HCT116 (cell line): ENCODE results near the gene FHIT. TPM values are rescaled to one million over a fixed set of nuclear protein-coding genes. Genes with fewer than 3 reads are reported as not detected.

ENCODE experiments used
- ATAC-seq: fragments of 200-7000 bp; cut with Tn5 transposase; 2 replicates; pipeline ENCODE4 v1.9.1; 2020; ENCODE audit warnings: mild to moderate bottlenecking, moderate library complexity
- BruUV-seq: library from RNA; stranded (reverse); fragments of 400-500 nt; replicated peaks from 2 replicates; lab custom pipeline; 2021; lab: Mats Ljungman, UMichigan
- CTCF ChIA-PET: fragments of 300-600 bp; sonication (Branson Sonifier 250); formaldehyde crosslinking; loops from one replicate; lab custom pipeline; 2021; ENCODE audit warnings: antibody characterized with exemption; lab: Charles Lee
- POLR2A ChIA-PET: fragments of 300-600, 350-600 bp; sonication (Branson Sonifier 250); formaldehyde crosslinking; loops from one replicate; lab custom pipeline; 2021; ENCODE audit warnings: antibody characterized with exemption; lab: Charles Lee
- RAD21 ChIA-PET, 2 experiments: fragments of 300-600 bp; sonication (Branson Sonifier 250); formaldehyde crosslinking; loops; one replicate each; lab custom pipeline; 2023; ENCODE audit warnings: low total read pairs in 2 of 2; ENCODE audit not compliant: uncharacterized antibody in 2 of 2, unreplicated experiment in 2 of 2, low non-redundant PET in 1 of 2; lab: Charles Lee
- DNase-seq: peaks from one replicate; pipeline ENCODE4 v3.0.0-alpha.2; 2010; ENCODE audit warnings: low read depth, low spot score
- H2AFZ ChIP-seq: fragments of 200-600 bp; shearing (Covaris generic), sonication (generic); 2 replicates; pipeline ENCODE4 v1.6.1; 2017; ENCODE audit warnings: low read depth, mixed run types, mixed read lengths, antibody characterized with exemption, low read length; ENCODE audit not compliant: poor library complexity, severe bottlenecking
- H3K27ac ChIP-seq: 2 replicates; pipeline ENCODE4 v1.5.1; 2012; ENCODE audit warnings: low read depth, low read length
- H3K27me3 ChIP-seq: fragments of 200-600 bp; sonication (generic); 2 replicates; pipeline ENCODE4 v1.6.1; 2016; ENCODE audit warnings: mixed run types, low read length, mixed read lengths; ENCODE audit not compliant: insufficient read depth
- H3K36me3 ChIP-seq, 2 experiments: fragments of 200-500 bp in 1 of 2; fragments of 200-600 bp in 1 of 2; sonication (Bioruptor generic) in 1 of 2; sonication (generic) in 1 of 2; 2 replicates each; pipeline versions ENCODE4 v1.5.1 to v1.6.1; 2014 to 2016; ENCODE audit warnings: low read length in 2 of 2, inconsistent platforms in 1 of 2, mixed read lengths in 1 of 2, mixed run types in 1 of 2; ENCODE audit not compliant: insufficient read depth in 2 of 2, control insufficient read depth in 1 of 2
- H3K4me1 ChIP-seq, 2 experiments: fragments of 200-600 bp in 1 of 2; sonication (generic) in 1 of 2; 2 replicates each; pipeline versions ENCODE4 v1.5.1 to v1.6.1; 2012 to 2017; ENCODE audit warnings: low read length in 2 of 2, inconsistent platforms in 1 of 2, mild to moderate bottlenecking in 1 of 2, mixed read lengths in 1 of 2, mixed run types in 1 of 2, moderate library complexity in 1 of 2; ENCODE audit not compliant: insufficient read depth in 2 of 2, control insufficient read depth in 1 of 2
- H3K4me2 ChIP-seq: fragments of 200-600 bp; sonication (generic); 2 replicates; pipeline ENCODE4 v1.6.1; 2017; ENCODE audit warnings: mixed run types, low read length, mixed read lengths
- H3K4me3 ChIP-seq, 2 experiments: fragments of 200-600 bp in 1 of 2; sonication (generic) in 1 of 2; replicated peaks in 1 of 2; 2 replicates each; pipeline ENCODE4 v1.5.1; 2011 to 2016; ENCODE audit warnings: low read length in 2 of 2, control low read depth in 1 of 2, low read depth in 1 of 2, mild to moderate bottlenecking in 1 of 2, mixed read lengths in 1 of 2, mixed run types in 1 of 2
- H3K79me2 ChIP-seq: fragments of 200-600 bp; sonication (generic); 2 replicates; pipeline ENCODE4 v1.6.1; 2017; ENCODE audit warnings: mild to moderate bottlenecking, mixed run types, low read length, moderate library complexity, mixed read lengths; ENCODE audit not compliant: insufficient read depth
- H3K9ac ChIP-seq: fragments of 200-600 bp; sonication (generic); 2 replicates; pipeline ENCODE4 v1.6.1; 2016; ENCODE audit warnings: low read length, mixed read lengths
- H3K9me2 ChIP-seq: fragments of 200-600 bp; sonication (generic), shearing (Covaris generic); 2 replicates; pipeline ENCODE4 v1.6.1; 2017; ENCODE audit warnings: mixed run types, mild to moderate bottlenecking, moderate library complexity; ENCODE audit not compliant: insufficient read depth
- H3K9me3 ChIP-seq, 2 experiments: fragments of 200-500 bp in 1 of 2; fragments of 200-600 bp in 1 of 2; sonication (Bioruptor generic) in 1 of 2; sonication (generic) in 1 of 2; 2 replicates each; pipeline ENCODE4 v1.6.1; 2014 to 2017; ENCODE audit warnings: low read length in 2 of 2, mixed read lengths in 2 of 2, inconsistent platforms in 1 of 2, low read depth in 1 of 2, mild to moderate bottlenecking in 1 of 2, mixed run types in 1 of 2, moderate library complexity in 1 of 2; ENCODE audit not compliant: control insufficient read depth in 1 of 2, insufficient read depth in 1 of 2
- H4K20me1 ChIP-seq: fragments of 200-600 bp; sonication (generic), shearing (Covaris generic); 2 replicates; pipeline ENCODE4 v1.6.1; 2017; ENCODE audit warnings: mixed run types, mild to moderate bottlenecking, moderate library complexity; ENCODE audit not compliant: insufficient read depth
- CBX3 ChIP-seq: IDR thresholded peaks from 2 replicates; pipeline ENCODE4 v1.6.1; 2012; ENCODE audit warnings: low read depth
- CEBPB ChIP-seq: IDR thresholded peaks from 2 replicates; pipeline ENCODE4 v1.6.1; 2012; ENCODE audit warnings: low read depth
- EGR1 ChIP-seq: IDR thresholded peaks from 2 replicates; pipeline ENCODE4 v1.6.1; 2012; ENCODE audit warnings: low read depth
- ELF1 ChIP-seq: IDR thresholded peaks from 2 replicates; pipeline ENCODE4 v1.6.1; 2012; ENCODE audit warnings: low read depth, borderline replicate concordance
- EZH2phosphoT487 ChIP-seq: fragments of 200-600 bp; IDR thresholded peaks from 2 replicates; pipeline ENCODE4 v1.6.1; 2018; ENCODE audit warnings: antibody characterized with exemption, borderline replicate concordance
- FOSL1 ChIP-seq: IDR thresholded peaks from 2 replicates; pipeline ENCODE4 v1.6.1; 2012; ENCODE audit warnings: low read depth
- POLR2A ChIP-seq: IDR thresholded peaks from 2 replicates; pipeline ENCODE4 v1.7.0; 2011; ENCODE audit warnings: borderline replicate concordance; ENCODE audit not compliant: insufficient read depth, insufficient read length; ENCODE audit errors: extremely low read depth
- SIN3A ChIP-seq: IDR thresholded peaks from 2 replicates; pipeline ENCODE4 v1.6.1; 2012; ENCODE audit warnings: low read depth
- TCF7L2 ChIP-seq: IDR thresholded peaks from 2 replicates; pipeline ENCODE4 v1.7.0; 2011; ENCODE audit warnings: borderline replicate concordance, inconsistent platforms; ENCODE audit not compliant: insufficient read depth, insufficient read length; ENCODE audit errors: extremely low read depth
- YY1 ChIP-seq: IDR thresholded peaks from 2 replicates; pipeline ENCODE4 v1.6.1; 2011; ENCODE audit warnings: low read length, low read depth, moderate library complexity, mild to moderate bottlenecking; ENCODE audit not compliant: insufficient replicate concordance; ENCODE audit errors: extremely low read depth
- ZFX ChIP-seq: fragments of 450-650 bp; IDR thresholded peaks from 2 replicates; pipeline ENCODE4 v1.6.1; 2017
- ZNF274 ChIP-seq: fragments of 200-500 bp; sonication (Bioruptor generic); IDR thresholded peaks from 2 replicates; pipeline ENCODE4 v1.6.1; 2014; ENCODE audit warnings: mild to moderate bottlenecking, low read depth, low read length, inconsistent platforms
- intact Hi-C: fragments of 100-400 bp; cut with micrococcal nuclease; formaldehyde crosslinking; loops from 2 replicates; pipeline ENCODE4 v1.10.0; 2022
- total RNA-seq: library from RNA; stranded (reverse); gene quantifications from one replicate; pipeline ENCODE4 v1.2.1, GENCODE V29; 2021; ENCODE audit not compliant: unreplicated experiment
- TF ChIP-seq, protein P1 (sequence below): IDR thresholded peaks from 2 replicates; pipeline ENCODE4 v1.6.1; 2012
- TF ChIP-seq, protein P2 (sequence below): IDR thresholded peaks from 2 replicates; pipeline ENCODE4 v1.6.1; 2012; ENCODE audit warnings: low read depth
- TF ChIP-seq, protein P3 (sequence below): IDR thresholded peaks from 2 replicates; pipeline ENCODE4 v1.6.1; 2011; ENCODE audit warnings: mild to moderate bottlenecking, low read length, moderate library complexity; ENCODE audit not compliant: insufficient replicate concordance; ENCODE audit errors: extremely low read depth

FHIT gene
- total RNA-seq, 1 experiment from 2014 or later = 20.1 TPM

DNA sequence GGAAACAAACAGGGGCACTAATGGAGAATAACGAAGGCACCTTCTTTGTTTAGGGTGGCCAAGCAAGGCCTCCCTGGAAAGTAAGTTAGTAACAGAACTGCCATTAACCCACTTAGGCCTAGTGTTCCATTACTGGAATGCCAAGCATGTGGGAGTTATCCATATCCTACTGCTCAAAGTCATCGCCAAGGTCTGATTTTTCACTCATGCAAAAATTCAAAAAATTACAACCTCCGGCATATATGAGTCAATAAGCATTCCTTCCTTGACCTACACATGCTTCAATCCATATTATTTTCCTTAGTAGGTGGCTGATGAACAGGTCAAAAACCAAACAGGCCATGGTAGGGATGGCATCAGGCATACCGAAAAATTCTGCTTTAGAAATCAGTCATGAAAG is 1097.2 kb downstream of the FHIT start:
- no peak overlapping the region for H3K4me2 ChIP-seq
- ATAC-seq (no peak), DNase-seq (no peak)
- BruUV-seq = no TSS peak
- H3K79me2 ChIP-seq = no peaks in the 10 kb centered on the region
- ChIA-PET RAD21 (no interaction called here), CTCF (no interaction called here), POLR2A (no interaction called here)
- H4K20me1 ChIP-seq = no peaks in the 10 kb centered on the region
- TF ChIP-seq ZNF274 (no peak), CBX3 (no peak), FOSL1 (no peak), ELF1 (no peak), SIN3A (no peak), TCF7L2 (no peak), EZH2phosphoT487 (no peak), YY1 (no peak), EGR1 (no peak), CEBPB (no peak), ZFX (no peak), POLR2A (no peak)
- TF ChIP-seq, protein P1, sequence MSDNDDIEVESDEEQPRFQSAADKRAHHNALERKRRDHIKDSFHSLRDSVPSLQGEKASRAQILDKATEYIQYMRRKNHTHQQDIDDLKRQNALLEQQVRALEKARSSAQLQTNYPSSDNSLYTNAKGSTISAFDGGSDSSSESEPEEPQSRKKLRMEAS = no peak
- TF ChIP-seq, protein P2, sequence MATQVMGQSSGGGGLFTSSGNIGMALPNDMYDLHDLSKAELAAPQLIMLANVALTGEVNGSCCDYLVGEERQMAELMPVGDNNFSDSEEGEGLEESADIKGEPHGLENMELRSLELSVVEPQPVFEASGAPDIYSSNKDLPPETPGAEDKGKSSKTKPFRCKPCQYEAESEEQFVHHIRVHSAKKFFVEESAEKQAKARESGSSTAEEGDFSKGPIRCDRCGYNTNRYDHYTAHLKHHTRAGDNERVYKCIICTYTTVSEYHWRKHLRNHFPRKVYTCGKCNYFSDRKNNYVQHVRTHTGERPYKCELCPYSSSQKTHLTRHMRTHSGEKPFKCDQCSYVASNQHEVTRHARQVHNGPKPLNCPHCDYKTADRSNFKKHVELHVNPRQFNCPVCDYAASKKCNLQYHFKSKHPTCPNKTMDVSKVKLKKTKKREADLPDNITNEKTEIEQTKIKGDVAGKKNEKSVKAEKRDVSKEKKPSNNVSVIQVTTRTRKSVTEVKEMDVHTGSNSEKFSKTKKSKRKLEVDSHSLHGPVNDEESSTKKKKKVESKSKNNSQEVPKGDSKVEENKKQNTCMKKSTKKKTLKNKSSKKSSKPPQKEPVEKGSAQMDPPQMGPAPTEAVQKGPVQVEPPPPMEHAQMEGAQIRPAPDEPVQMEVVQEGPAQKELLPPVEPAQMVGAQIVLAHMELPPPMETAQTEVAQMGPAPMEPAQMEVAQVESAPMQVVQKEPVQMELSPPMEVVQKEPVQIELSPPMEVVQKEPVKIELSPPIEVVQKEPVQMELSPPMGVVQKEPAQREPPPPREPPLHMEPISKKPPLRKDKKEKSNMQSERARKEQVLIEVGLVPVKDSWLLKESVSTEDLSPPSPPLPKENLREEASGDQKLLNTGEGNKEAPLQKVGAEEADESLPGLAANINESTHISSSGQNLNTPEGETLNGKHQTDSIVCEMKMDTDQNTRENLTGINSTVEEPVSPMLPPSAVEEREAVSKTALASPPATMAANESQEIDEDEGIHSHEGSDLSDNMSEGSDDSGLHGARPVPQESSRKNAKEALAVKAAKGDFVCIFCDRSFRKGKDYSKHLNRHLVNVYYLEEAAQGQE = no peak
- TF ChIP-seq, protein P3, sequence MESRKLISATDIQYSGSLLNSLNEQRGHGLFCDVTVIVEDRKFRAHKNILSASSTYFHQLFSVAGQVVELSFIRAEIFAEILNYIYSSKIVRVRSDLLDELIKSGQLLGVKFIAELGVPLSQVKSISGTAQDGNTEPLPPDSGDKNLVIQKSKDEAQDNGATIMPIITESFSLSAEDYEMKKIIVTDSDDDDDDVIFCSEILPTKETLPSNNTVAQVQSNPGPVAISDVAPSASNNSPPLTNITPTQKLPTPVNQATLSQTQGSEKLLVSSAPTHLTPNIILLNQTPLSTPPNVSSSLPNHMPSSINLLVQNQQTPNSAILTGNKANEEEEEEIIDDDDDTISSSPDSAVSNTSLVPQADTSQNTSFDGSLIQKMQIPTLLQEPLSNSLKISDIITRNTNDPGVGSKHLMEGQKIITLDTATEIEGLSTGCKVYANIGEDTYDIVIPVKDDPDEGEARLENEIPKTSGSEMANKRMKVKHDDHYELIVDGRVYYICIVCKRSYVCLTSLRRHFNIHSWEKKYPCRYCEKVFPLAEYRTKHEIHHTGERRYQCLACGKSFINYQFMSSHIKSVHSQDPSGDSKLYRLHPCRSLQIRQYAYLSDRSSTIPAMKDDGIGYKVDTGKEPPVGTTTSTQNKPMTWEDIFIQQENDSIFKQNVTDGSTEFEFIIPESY = no peak
- no peaks in the 10 kb centered on the region for H3K27me3 ChIP-seq
- H3K9me3 ChIP-seq = no peaks in the 10 kb centered on the region
- no peak overlapping the region for H2AFZ ChIP-seq
- no peak overlapping the region for H3K9ac ChIP-seq
- intact Hi-C loops = no loop called here
- H3K9me2 ChIP-seq = no peaks in the 10 kb centered on the region
- H3K27ac ChIP-seq = no peak overlapping the region
- H3K36me3 ChIP-seq = no peaks in the 10 kb centered on the region
- H3K4me1 ChIP-seq = no peaks in the 10 kb centered on the region
- H3K4me3 ChIP-seq = no peak overlapping the region
